Esophagus muscularis mucosa (tissue), 4 donors: ENCODE results near the gene TMEM135.

ENCODE experiments used
- CTCF ChIP-seq, 3 experiments: fragments of 200-600 bp in 2 of 3; fragments of 450-650 bp in 1 of 3; sonication (generic) in 2 of 3; IDR thresholded peaks; one replicate each; pipeline ENCODE4 v1.5.1; 2017 to 2019; ENCODE audit warnings: antibody characterized with exemption in 3 of 3, mild to moderate bottlenecking in 2 of 3, moderate library complexity in 1 of 3
- EP300 ChIP-seq: sonication (generic); formaldehyde crosslinking; IDR thresholded peaks from one replicate; pipeline ENCODE4 v1.6.1; 2017; ENCODE audit warnings: antibody characterized with exemption
- POLR2A ChIP-seq: fragments of 450-650 bp; IDR thresholded peaks from one replicate; pipeline ENCODE4 v1.6.1; 2017; ENCODE audit warnings: antibody characterized with exemption, moderate library complexity, mild to moderate bottlenecking, low read depth
- POLR2AphosphoS5 ChIP-seq, 2 donors: sonication (generic); formaldehyde crosslinking; IDR thresholded peaks; one replicate each; pipeline ENCODE4 v1.6.1; 2017; ENCODE audit warnings: antibody characterized with exemption in 2 of 2

- TF ChIP-seq CTCF (IDR thresholded peaks at IDR 0.05): no peak
- no peak for TF ChIP-seq POLR2A
- TF ChIP-seq POLR2AphosphoS5 (IDR thresholded peaks at IDR 0.05): no peak
- TF ChIP-seq EP300: no peak
Observed at GRCh38 chr11:87156970-87157369, 119.2 kb downstream of the TMEM135 start.
